CD8-positive, alpha-beta memory T cell (primary cell): ENCODE results near the gene TAF3. TPM values are rescaled to one million over a fixed set of nuclear protein-coding genes. Genes with fewer than 3 reads are reported as not detected.
A peak's percentile ranks its signal among the peaks of the same experiment; 100 is the strongest.

Experiments used
- CTCF ChIA-PET: fragments of 350-600 bp; sonication (Branson Sonifier 250); formaldehyde crosslinking; loops from one replicate; lab custom pipeline; 2021; ENCODE audit warnings: antibody characterized with exemption; lab: Charles Lee
- POLR2A ChIA-PET: fragments of 350-600 bp; sonication (Branson Sonifier 250); formaldehyde crosslinking; loops from one replicate; lab custom pipeline; 2021; ENCODE audit warnings: antibody characterized with exemption; lab: Charles Lee
- DNase-seq, 5 donors: peaks; one replicate each; pipeline versions ENCODE4 v3.0.0 to v3.0.0-alpha.2; 2020 to 2022; ENCODE audit warnings: mixed read lengths in 1 of 5
- H3K27ac ChIP-seq: one replicate; pipeline ENCODE4 v1.7.0; 2013; ENCODE audit warnings: low read depth, mild to moderate bottlenecking, low read length, moderate library complexity
- H3K27me3 ChIP-seq: 2 replicates; pipeline ENCODE4 v1.7.0; 2013; ENCODE audit warnings: low read length, mild to moderate bottlenecking; ENCODE audit not compliant: insufficient read depth, poor library complexity, severe bottlenecking
- H3K36me3 ChIP-seq: 2 replicates; pipeline ENCODE4 v1.7.0; 2013; ENCODE audit warnings: mild to moderate bottlenecking, low read length, moderate library complexity; ENCODE audit not compliant: insufficient read depth
- H3K4me1 ChIP-seq: 2 replicates; pipeline ENCODE4 v1.7.0; 2013; ENCODE audit warnings: mild to moderate bottlenecking, low read length, moderate library complexity; ENCODE audit not compliant: insufficient read depth
- H3K4me3 ChIP-seq: 2 replicates; pipeline ENCODE4 v1.7.0; 2013; ENCODE audit warnings: mild to moderate bottlenecking, low read length
- H3K9me3 ChIP-seq: 2 replicates; pipeline ENCODE4 v1.7.0; 2013; ENCODE audit warnings: mild to moderate bottlenecking, low read length
- H3K27ac Mint-ChIP-seq, 8 donors: one replicate each; pipeline ENCODE4 v1.8.0; 2020 to 2021; ENCODE audit warnings: mixed read lengths in 8 of 8, mild to moderate bottlenecking in 6 of 8, inconsistent platforms in 3 of 8, moderate library complexity in 3 of 8
- H3K27me3 Mint-ChIP-seq, 2 donors: one replicate each; pipeline ENCODE4 v1.8.0; 2020 to 2021; ENCODE audit warnings: mixed read lengths in 2 of 2, mild to moderate bottlenecking in 1 of 2, moderate library complexity in 1 of 2
- H3K36me3 Mint-ChIP-seq, 3 donors: one replicate each; pipeline ENCODE4 v1.8.0; 2020 to 2021; ENCODE audit warnings: mixed read lengths in 3 of 3, inconsistent platforms in 1 of 3, mild to moderate bottlenecking in 1 of 3
- H3K4me1 Mint-ChIP-seq, 3 donors: one replicate each; pipeline ENCODE4 v1.8.0; 2020 to 2021; ENCODE audit warnings: mixed read lengths in 3 of 3, inconsistent platforms in 1 of 3, mild to moderate bottlenecking in 1 of 3
- H3K4me3 Mint-ChIP-seq, 7 donors: one replicate each; pipeline ENCODE4 v1.8.0; 2020 to 2021; ENCODE audit warnings: mixed read lengths in 7 of 7, mild to moderate bottlenecking in 6 of 7, moderate library complexity in 4 of 7, inconsistent platforms in 2 of 7
- H3K9me3 Mint-ChIP-seq, 5 donors: one replicate each; pipeline ENCODE4 v1.8.0; 2020 to 2022; ENCODE audit warnings: mixed read lengths in 5 of 5, mild to moderate bottlenecking in 3 of 5, moderate library complexity in 2 of 5, inconsistent platforms in 1 of 5
- polyA plus RNA-seq: library from polyadenylated mRNA; unstranded; fragments of 300-500 nt; fragmentation: Illumina TruSeq; gene quantifications from one replicate; pipeline ENCODE4 v1.2.3, GENCODE V29; 2021
- total RNA-seq, 2 experiments: library from RNA; stranded (reverse); gene quantifications; one replicate each; pipeline ENCODE4 v1.2.3, GENCODE V29; 2021

The TAF3 gene
- total and polyA plus RNA-seq, 3 experiments from 2014 or later, result 16.9 to 22.6 (median 22.5) TPM

DNA sequence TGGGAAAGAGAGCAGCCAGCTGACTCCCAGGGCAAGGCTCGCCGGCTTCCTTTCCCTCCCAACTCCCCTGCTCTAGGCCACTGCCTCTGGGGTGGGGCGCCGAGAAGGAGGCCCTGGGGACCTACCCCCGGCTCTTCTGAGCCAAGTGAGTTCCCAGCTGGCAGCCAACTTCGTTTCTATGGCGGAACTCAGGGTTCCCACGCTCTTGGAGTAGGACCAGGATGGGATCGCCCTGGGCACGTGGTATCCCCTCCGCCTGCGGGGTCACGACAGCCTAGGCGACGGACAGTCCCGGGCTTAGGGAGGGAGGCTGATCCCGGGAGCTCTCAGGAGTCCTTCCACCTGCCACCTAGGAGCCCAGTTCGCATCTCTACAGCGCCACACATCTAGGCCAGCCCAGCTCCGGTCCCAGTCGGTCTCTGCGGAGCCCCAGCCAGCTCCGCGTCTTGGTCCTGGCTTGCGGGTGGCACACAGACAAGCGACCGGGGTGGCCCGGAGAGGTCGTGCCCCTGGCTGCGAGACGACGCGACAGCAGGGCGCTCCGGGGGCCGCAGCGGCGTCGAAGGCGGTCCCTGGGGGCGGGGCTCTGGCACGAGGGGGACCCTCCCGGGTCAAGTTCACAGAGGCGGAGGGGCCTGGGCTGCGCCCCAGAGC is 215.6 kb downstream of the TAF3 start:
- POLR2A ChIA-PET, result no interaction called here
- H3K27ac ChIP-seq, result no peak overlapping the region
- peaks cover 63 to 68% of the 10 kb centered on the region in 2 donors for H3K27me3 Mint-ChIP-seq
- peaks cover 25 to 33% (median 26%) of the 10 kb centered on the region in 3 donors for H3K4me1 Mint-ChIP-seq
- no peaks in the 10 kb centered on the region for H3K36me3 Mint-ChIP-seq
- DNase-seq, result peak in 1 of 5 donors; percentile 10
- peak overlapping the region in 5 of 7 donors; percentile 11 to 49 (median 35) for H3K4me3 Mint-ChIP-seq
- H3K4me1 ChIP-seq, result peaks cover 22% of the 10 kb centered on the region
- CTCF ChIA-PET, result interaction anchor here (1.3 kb wide), 2 partner anchors 9 to 13 kb away, joined by 3 to 5 read pairs; no protein-coding TSS in a partner anchor
- peaks cover 52% of the 10 kb centered on the region for H3K27me3 ChIP-seq
- H3K9me3 Mint-ChIP-seq, result peaks cover 5 to 14% (median 12%) of the 10 kb centered on the region in 5 donors
- H3K4me3 ChIP-seq, result no peak overlapping the region
- H3K36me3 ChIP-seq, result no peaks in the 10 kb centered on the region
- H3K27ac Mint-ChIP-seq, result peak overlapping the region in 1 of 8 donors; percentile 11
- H3K9me3 ChIP-seq, result no peaks in the 10 kb centered on the region

DNA sequence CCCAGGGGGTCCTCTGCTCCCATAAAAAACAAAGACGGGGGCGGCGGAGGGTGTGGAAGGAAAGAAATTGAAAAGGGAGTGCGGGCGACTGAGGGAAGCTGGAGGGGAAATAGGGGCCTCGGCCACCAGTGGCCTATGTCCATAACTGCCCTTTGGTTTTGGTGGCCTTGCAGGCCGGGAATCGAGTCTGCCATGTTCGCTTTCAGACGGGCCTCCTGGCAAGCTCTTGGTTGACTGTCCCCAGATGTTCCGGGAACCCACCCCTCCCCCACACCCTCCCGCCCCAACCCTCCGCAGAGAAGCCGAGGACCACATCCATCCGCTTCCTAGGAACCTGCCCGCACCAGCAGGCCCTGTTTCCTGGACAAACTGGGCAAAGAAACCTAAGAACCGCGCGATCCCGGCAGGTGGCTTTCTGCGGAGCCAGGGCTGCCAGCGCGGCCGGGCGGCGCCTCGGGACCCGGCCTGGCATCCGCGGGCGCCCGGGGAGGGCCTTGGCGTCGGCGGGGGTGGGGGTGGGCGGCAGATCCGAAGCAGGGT is 216.2 kb downstream of the TAF3 start:
- POLR2A ChIA-PET, result no interaction called here

GRCh38 chr10:8035006-8035640 is 216.8 kb downstream of the TAF3 start:
- H3K27ac ChIP-seq, result no peak overlapping the region
- Mint-ChIP-seq H3K27ac (peak overlapping the region in 6 of 8 donors; percentile 2 to 86 (median 50)), H3K27me3 (peaks cover 73 to 77% of the 10 kb centered on the region in 2 donors), H3K9me3 (peaks cover 5 to 21% (median 12%) of the 10 kb centered on the region in 5 donors), H3K4me1 (peaks cover 26 to 39% (median 31%) of the 10 kb centered on the region in 3 donors), H3K4me3 (peak overlapping the region; percentile 3 to 81 (median 69)), H3K36me3 (no peaks in the 10 kb centered on the region)
- CTCF ChIA-PET, result interaction anchor here (1.3 kb wide), 1 partner anchor 12 kb away, joined by 5 read pairs; no protein-coding TSS in a partner anchor
- peaks cover 22% of the 10 kb centered on the region for H3K4me1 ChIP-seq
- POLR2A ChIA-PET, result no interaction called here
- H3K9me3 ChIP-seq, result no peaks in the 10 kb centered on the region
- H3K36me3 ChIP-seq, result no peaks in the 10 kb centered on the region
- H3K4me3 ChIP-seq, result no peak overlapping the region
- DNase-seq, result peak in 1 of 5 donors; percentile 14
- peaks cover 64% of the 10 kb centered on the region for H3K27me3 ChIP-seq

More for the DNA sequence above, 216.2 kb downstream of the TAF3 start:
- Histone ChIP-seq H3K27ac (no peak overlapping the region), H3K4me1 (peaks cover 22% of the 10 kb centered on the region), H3K4me3 (no peak overlapping the region), H3K36me3 (no peaks in the 10 kb centered on the region), H3K9me3 (no peaks in the 10 kb centered on the region), H3K27me3 (peaks cover 58% of the 10 kb centered on the region)
- no peak for DNase-seq
- CTCF ChIA-PET, result interaction anchor here (1.3 kb wide), 1 partner anchor 13 kb away, joined by 5 read pairs; no protein-coding TSS in a partner anchor
- Mint-ChIP-seq H3K36me3 (no peaks in the 10 kb centered on the region), H3K27ac (no peak overlapping the region), H3K27me3 (peaks cover 69 to 74% of the 10 kb centered on the region in 2 donors), H3K4me3 (peak overlapping the region in 4 of 7 donors; percentile 34 to 74 (median 56)), H3K4me1 (peaks cover 26 to 35% (median 29%) of the 10 kb centered on the region in 3 donors), H3K9me3 (peaks cover 5 to 17% (median 12%) of the 10 kb centered on the region in 5 donors)

DNA sequence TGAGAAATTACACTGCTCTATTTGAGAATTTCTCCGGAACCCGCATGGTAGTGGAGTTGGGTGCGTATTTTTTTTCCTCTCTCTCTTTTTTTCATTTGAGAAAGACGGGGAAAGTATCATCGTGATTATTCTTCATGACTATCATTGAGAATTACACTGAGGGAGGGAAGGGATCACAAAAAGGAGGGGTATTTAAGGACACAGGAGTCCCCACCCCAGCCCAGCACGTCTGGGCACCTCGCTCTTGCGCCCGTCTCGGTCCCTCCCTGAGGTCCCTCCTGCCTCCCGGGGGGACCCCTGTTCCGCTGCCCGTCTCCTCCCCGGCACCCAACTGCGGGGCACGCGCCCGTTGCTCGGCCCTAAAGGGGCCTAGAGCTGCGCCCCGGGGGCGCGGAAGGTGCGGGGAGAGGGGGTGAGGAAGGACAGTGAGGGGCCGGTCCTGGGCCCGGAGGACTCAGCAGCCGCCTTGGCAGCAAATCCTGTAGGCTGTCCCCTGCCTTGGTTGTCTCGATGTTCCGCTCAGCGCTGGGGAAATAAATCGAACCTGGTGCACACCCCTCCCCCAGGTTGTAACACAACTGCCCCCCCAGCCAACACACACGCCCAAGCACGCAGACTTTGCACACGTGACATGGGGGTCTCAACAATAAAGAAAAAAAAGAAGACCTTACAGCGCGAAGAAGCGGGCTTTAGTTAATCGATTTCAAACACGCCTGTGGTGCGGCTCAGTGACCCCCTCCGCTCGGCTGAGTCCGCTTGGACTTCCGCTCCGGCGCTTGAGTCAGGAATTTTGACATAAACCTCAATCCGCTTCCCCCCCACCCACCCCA is 217.6 kb downstream of the TAF3 start:
- DNase-seq, result no peak
- Mint-ChIP-seq H3K27ac (peak overlapping the region in 7 of 8 donors; percentile 2 to 86 (median 34)), H3K4me3 (peak overlapping the region in 6 of 7 donors; percentile 49 to 81 (median 70)), H3K9me3 (peaks cover 5 to 21% (median 12%) of the 10 kb centered on the region in 5 donors), H3K36me3 (no peaks in the 10 kb centered on the region), H3K27me3 (peaks cover 75 to 79% of the 10 kb centered on the region in 2 donors), H3K4me1 (peaks cover 26 to 39% (median 31%) of the 10 kb centered on the region in 3 donors)
- H3K4me3 ChIP-seq, result no peak overlapping the region
- no peak overlapping the region for H3K27ac ChIP-seq
- no peaks in the 10 kb centered on the region for H3K9me3 ChIP-seq
- ChIA-PET CTCF (no interaction called here), POLR2A (no interaction called here)
- peaks cover 70% of the 10 kb centered on the region for H3K27me3 ChIP-seq
- H3K36me3 ChIP-seq, result no peaks in the 10 kb centered on the region
- H3K4me1 ChIP-seq, result peaks cover 22% of the 10 kb centered on the region

GRCh38 chr10:8036506-8037198 is 218.3 kb downstream of the TAF3 start:
- H3K36me3 Mint-ChIP-seq, result no peaks in the 10 kb centered on the region
- peaks cover 7 to 22% (median 15%) of the 10 kb centered on the region in 5 donors for H3K9me3 Mint-ChIP-seq
- Histone ChIP-seq H3K4me1 (peaks cover 22% of the 10 kb centered on the region), H3K4me3 (no peak overlapping the region), H3K9me3 (no peaks in the 10 kb centered on the region), H3K27me3 (peaks cover 77% of the 10 kb centered on the region), H3K27ac (no peak overlapping the region), H3K36me3 (no peaks in the 10 kb centered on the region)
- POLR2A ChIA-PET, result interaction anchor here (0.7 kb wide), 1 partner anchor 16 kb away, joined by 3 read pairs; no protein-coding TSS in a partner anchor
- no peak for DNase-seq
- H3K27me3 Mint-ChIP-seq, result peaks cover 80 to 82% of the 10 kb centered on the region in 2 donors
- peak overlapping the region in 2 of 8 donors; percentile 57 to 66 for H3K27ac Mint-ChIP-seq
- CTCF ChIA-PET, result interaction anchor here (1.1 kb wide), 1 partner anchor 23 kb away, joined by 3 read pairs; no protein-coding TSS in a partner anchor
- H3K4me1 Mint-ChIP-seq, result peaks cover 30 to 43% (median 36%) of the 10 kb centered on the region in 3 donors
- peak overlapping the region in 6 of 7 donors; percentile 3 to 67 (median 48) for H3K4me3 Mint-ChIP-seq

- Histone ChIP-seq H3K9me3 (no peaks in the 10 kb centered on the region), H3K27me3 (peaks cover 84% of the 10 kb centered on the region), H3K4me1 (peaks cover 28% of the 10 kb centered on the region), H3K27ac (no peak overlapping the region), H3K4me3 (no peak overlapping the region), H3K36me3 (no peaks in the 10 kb centered on the region)
- ChIA-PET CTCF (interaction anchor here (1.1 kb wide), 1 partner anchor 24 kb away, joined by 3 read pairs; no protein-coding TSS in a partner anchor), POLR2A (interaction anchor here (0.7 kb wide), 1 partner anchor 16 kb away, joined by 3 read pairs; no protein-coding TSS in a partner anchor)
- Mint-ChIP-seq H3K9me3 (peaks cover 7 to 22% (median 15%) of the 10 kb centered on the region in 5 donors), H3K36me3 (no peaks in the 10 kb centered on the region), H3K4me1 (peaks cover 34 to 49% (median 43%) of the 10 kb centered on the region in 3 donors), H3K27ac (peak overlapping the region in 4 of 8 donors; percentile 51 to 86 (median 62)), H3K27me3 (peaks cover 82 to 83% of the 10 kb centered on the region in 2 donors), H3K4me3 (peak overlapping the region in 6 of 7 donors; percentile 13 to 67 (median 52))
- peak in 1 of 5 donors; percentile 6 for DNase-seq
Measured at GRCh38 chr10:8037199-8037801, 219.0 kb downstream of the TAF3 start.
